Measurements from ENCODE around the gene HPS3.

The HPS3 gene

GRCh38 chr3:149221783-149222517, 92.5 kb downstream of the HPS3 start, which contains the start of gene CP:
Gene CP (minus strand): TSS chr3:149221829. CDS start chr3:149221792, 37 bp downstream.
- Histone ChIP-seq H3K4me1 (ENCODE audit: control insufficient read depth in 1 of 2, insufficient read depth in 2 of 2, low read length in 2 of 2) (peaks cover 4 to 17% of the 10 kb centered on the region in 2 donors), H3K9ac (ENCODE audit: low read depth in 1 of 2, low read length in 2 of 2) (no peak within 1 kb of the TSS), H3K36me3 (ENCODE audit: control insufficient read depth in 1 of 2, insufficient read depth in 2 of 2, low read length in 2 of 2) (no peaks in the 10 kb centered on the region), H3K9me3 (ENCODE audit: control insufficient read depth in 1 of 2, low read length in 2 of 2) (no peaks in the 10 kb centered on the region), H3K27me3 (ENCODE audit: control insufficient read depth in 1 of 2, insufficient read depth in 2 of 2, low read length in 2 of 2) (no peaks in the 10 kb centered on the region), H3K4me3 (ENCODE audit: low read depth in 1 of 2, low read length in 2 of 2) (no peak within 1 kb of the TSS), H3K27ac (ENCODE audit: low read depth, low read length) (no peak within 1 kb of the TSS)
